Measurements from ENCODE around the gene SFSWAP. TPM values are rescaled to one million over a fixed set of nuclear protein-coding genes. Genes with fewer than 3 reads are reported as not detected.

Gene SFSWAP
- total and polyA plus RNA-seq, 2 of the 8 experiments (the other 6 are each of a cell fraction or from before 2014, with no cell fraction given) = 36.5 to 49.5 TPM

GRCh38 chr12:131797588-131797934 lies 86.7 kb downstream of the SFSWAP start (continued):
- TF ChIP-seq PHF8 (conservative IDR thresholded peaks at IDR 0.05; ENCODE audit: low read depth, low read length) = no peak
- no peak for TF ChIP-seq RXRA (IDR thresholded peaks at IDR 0.05; ENCODE audit: insufficient read depth, low read depth, low read length)
- TF ChIP-seq CHD7 (IDR thresholded peaks at IDR 0.05; ENCODE audit: insufficient replicate concordance, low read length) = no peak
- TF ChIP-seq RBBP5 (IDR thresholded peaks at IDR 0.05; ENCODE audit: borderline replicate concordance, low read depth, low read length) = no peak
